CD4-positive, alpha-beta T cell treated with Interleukin-15 for 1 hour (primary cell): Measurements from ENCODE around the gene LGI1.

ENCODE experiments used
- DNase-seq: peaks from one replicate; pipeline ENCODE4 v3.0.0-alpha.2; 2020

LGI1 gene

GRCh38 chr10:93757801-93758507, at the start of gene LGI1:
Gene LGI1, plus strand, starts transcription at chr10:93757936. Its CDS starts 209 bp downstream, at chr10:93758145.
- DNase-seq = no peak

GRCh38 chr10:93710333-93710909, 47.3 kb upstream of the LGI1 start:
- no peak for DNase-seq

- no peak for DNase-seq
These were observed 45.8 kb upstream of the LGI1 start for GRCh38 chr10:93711891-93712290.

GRCh38 chr10:93712593-93712992, 45.1 kb upstream of the LGI1 start:
- no peak for DNase-seq

- peak; percentile 20 for DNase-seq
These were observed 42.4 kb upstream of the LGI1 start for GRCh38 chr10:93715345-93715744.

GRCh38 chr10:93716766-93717165, 41.0 kb upstream of the LGI1 start:
- DNase-seq = no peak

GRCh38 chr10:93718937-93719725, 38.6 kb upstream of the LGI1 start:
- peak; percentile 22 for DNase-seq

GRCh38 chr10:93719901-93720300, 37.8 kb upstream of the LGI1 start:
- DNase-seq = no peak

- no peak for DNase-seq
These were observed 35.2 kb upstream of the LGI1 start for GRCh38 chr10:93722550-93722949.

GRCh38 chr10:93723153-93723552, 34.6 kb upstream of the LGI1 start:
- no peak for DNase-seq

GRCh38 chr10:93726024-93726423, 31.7 kb upstream of the LGI1 start:
- DNase-seq = no peak

- DNase-seq = no peak
These were observed 16.4 kb upstream of the LGI1 start for GRCh38 chr10:93741367-93741766.

- no peak for DNase-seq
These were observed 14.9 kb upstream of the LGI1 start for GRCh38 chr10:93742633-93743349.

- DNase-seq = no peak
These were observed 12.2 kb upstream of the LGI1 start for GRCh38 chr10:93745408-93746065.

GRCh38 chr10:93746844-93747284, 10.9 kb upstream of the LGI1 start:
- no peak for DNase-seq

GRCh38 chr10:93749218-93749799, 8.4 kb upstream of the LGI1 start:
- no peak for DNase-seq

- DNase-seq = no peak
These were observed 6.6 kb upstream of the LGI1 start for GRCh38 chr10:93751124-93751523.

- DNase-seq = no peak
These were observed 5.9 kb upstream of the LGI1 start for GRCh38 chr10:93751832-93752231.

- no peak for DNase-seq
These were observed 5.0 kb upstream of the LGI1 start for GRCh38 chr10:93752761-93753160.

- no peak for DNase-seq
These were observed 4.0 kb upstream of the LGI1 start for GRCh38 chr10:93753621-93754250.

- DNase-seq = no peak
These were observed 3.0 kb upstream of the LGI1 start for GRCh38 chr10:93754761-93755160.
